ENCODE measurements around the gene C20orf202.

DNA sequence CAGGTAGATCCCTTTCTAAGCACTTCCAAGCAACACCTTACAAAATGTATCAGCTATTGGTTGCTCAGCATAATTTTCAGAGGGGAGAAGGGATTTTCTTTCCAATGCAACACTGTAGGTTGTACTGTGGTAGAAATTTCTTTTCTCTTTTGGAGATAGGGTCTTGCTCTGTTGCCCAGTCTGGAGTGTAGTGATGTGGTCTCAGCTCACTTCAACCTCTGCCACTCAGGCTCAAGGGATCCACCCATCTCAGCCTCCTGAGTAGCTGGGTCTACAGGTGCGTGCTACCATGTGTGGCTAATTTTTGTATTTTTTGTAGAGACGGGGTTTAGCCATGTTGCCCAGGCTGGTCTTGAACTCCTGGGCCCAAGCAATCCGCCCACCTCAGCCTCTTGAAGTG is 38.8 kb downstream of the C20orf202 start:
- TF ChIP-seq, protein P1, sequence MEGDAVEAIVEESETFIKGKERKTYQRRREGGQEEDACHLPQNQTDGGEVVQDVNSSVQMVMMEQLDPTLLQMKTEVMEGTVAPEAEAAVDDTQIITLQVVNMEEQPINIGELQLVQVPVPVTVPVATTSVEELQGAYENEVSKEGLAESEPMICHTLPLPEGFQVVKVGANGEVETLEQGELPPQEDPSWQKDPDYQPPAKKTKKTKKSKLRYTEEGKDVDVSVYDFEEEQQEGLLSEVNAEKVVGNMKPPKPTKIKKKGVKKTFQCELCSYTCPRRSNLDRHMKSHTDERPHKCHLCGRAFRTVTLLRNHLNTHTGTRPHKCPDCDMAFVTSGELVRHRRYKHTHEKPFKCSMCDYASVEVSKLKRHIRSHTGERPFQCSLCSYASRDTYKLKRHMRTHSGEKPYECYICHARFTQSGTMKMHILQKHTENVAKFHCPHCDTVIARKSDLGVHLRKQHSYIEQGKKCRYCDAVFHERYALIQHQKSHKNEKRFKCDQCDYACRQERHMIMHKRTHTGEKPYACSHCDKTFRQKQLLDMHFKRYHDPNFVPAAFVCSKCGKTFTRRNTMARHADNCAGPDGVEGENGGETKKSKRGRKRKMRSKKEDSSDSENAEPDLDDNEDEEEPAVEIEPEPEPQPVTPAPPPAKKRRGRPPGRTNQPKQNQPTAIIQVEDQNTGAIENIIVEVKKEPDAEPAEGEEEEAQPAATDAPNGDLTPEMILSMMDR (conservative IDR thresholded peaks at IDR 0.05; ENCODE audit: low read depth, low read length), result no peak
- TF ChIP-seq EZH2 (IDR thresholded peaks at IDR 0.05; ENCODE audit: low read length, unreplicated experiment) (no peak), EZH2phosphoT487 (IDR thresholded peaks at IDR 0.05; ENCODE audit: borderline replicate concordance, low read length) (no peak)
